ENCODE results near the gene CALB2.

CALB2 gene

DNA sequence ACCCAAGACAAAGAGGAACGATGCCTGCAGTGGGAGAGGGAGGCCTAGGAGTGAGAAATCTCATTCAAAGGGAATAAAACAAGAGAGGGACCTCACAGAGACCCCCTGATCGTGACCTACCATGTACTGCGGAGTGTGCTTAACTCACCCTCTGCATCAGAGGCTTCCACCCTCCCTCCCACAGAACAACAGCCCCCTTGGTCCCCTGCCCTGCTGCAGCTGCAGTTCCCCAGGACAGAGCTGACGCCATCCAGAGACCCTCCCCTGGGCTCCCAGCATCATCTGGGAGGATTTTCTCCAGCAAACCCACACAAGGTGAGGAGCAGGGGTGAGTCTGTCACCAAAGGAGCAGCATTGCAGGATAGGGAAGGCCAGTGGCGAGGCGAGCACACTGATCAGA is 43.5 kb downstream of the CALB2 start:
- no peaks in the 10 kb centered on the region for H3K27me3 ChIP-seq (ENCODE audit: control insufficient read depth, insufficient read depth, low read length)
- peaks cover 6% of the 10 kb centered on the region for H3K4me1 ChIP-seq (ENCODE audit: control insufficient read depth, low read depth, low read length)
- H3K27ac ChIP-seq (ENCODE audit: low read length): no peak overlapping the region
- H3K36me3 ChIP-seq (ENCODE audit: control insufficient read depth, low read depth, low read length): no peaks in the 10 kb centered on the region
- H3K9ac ChIP-seq (ENCODE audit: low read length): no peak overlapping the region
- H3K4me3 ChIP-seq (ENCODE audit: low read length): no peak overlapping the region
- H3K9me3 ChIP-seq (ENCODE audit: control insufficient read depth, low read depth, low read length): no peaks in the 10 kb centered on the region

DNA sequence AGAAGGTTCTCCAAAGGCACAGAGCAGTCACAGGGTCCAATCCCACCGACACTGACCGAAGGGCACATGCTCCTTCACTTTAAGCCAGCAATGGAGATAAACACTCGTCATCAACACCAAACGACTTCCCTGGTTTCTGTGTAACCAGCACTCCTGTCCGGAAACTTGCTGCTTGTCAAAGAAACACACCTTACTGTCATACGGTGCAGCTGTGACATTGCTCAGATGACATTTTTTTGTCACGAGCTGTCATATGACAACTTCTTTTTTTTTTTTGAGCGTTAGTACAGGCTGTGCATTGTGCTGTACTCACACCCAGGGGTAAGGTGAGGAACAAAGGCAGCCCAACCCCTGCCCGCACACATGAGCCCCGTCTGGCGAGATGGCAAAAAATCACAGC is 44.2 kb downstream of the CALB2 start:
- H3K27ac ChIP-seq (ENCODE audit: low read length): no peak overlapping the region
- no peaks in the 10 kb centered on the region for H3K36me3 ChIP-seq (ENCODE audit: control insufficient read depth, low read depth, low read length)
- H3K4me3 ChIP-seq (ENCODE audit: low read length): no peak overlapping the region
- peaks cover 6% of the 10 kb centered on the region for H3K4me1 ChIP-seq (ENCODE audit: control insufficient read depth, low read depth, low read length)
- no peaks in the 10 kb centered on the region for H3K9me3 ChIP-seq (ENCODE audit: control insufficient read depth, low read depth, low read length)
- H3K27me3 ChIP-seq (ENCODE audit: control insufficient read depth, insufficient read depth, low read length): no peaks in the 10 kb centered on the region
- H3K9ac ChIP-seq (ENCODE audit: low read length): no peak overlapping the region

DNA sequence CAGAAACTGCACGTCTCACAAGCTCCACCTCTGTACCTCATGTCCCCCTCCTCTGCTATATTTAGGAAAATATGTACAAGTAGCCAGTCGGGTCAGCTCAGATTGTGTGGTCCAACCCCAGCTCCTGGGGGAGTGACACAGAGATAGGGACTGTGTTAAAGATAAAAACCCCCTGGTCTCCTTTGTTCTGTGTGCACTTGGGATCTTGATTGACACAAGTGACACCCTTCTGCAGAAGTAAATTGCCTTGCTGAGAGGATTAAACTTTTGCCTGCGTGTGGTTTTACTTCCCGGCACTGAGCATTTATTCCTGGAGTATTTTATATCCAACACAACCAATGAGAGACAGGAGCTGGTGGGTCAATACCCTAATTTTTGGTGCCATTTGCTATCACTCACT is 45.8 kb downstream of the CALB2 start:
- H3K4me3 ChIP-seq (ENCODE audit: low read length): no peak overlapping the region
- H3K27ac ChIP-seq (ENCODE audit: low read length): no peak overlapping the region
- no peaks in the 10 kb centered on the region for H3K27me3 ChIP-seq (ENCODE audit: control insufficient read depth, insufficient read depth, low read length)
- H3K36me3 ChIP-seq (ENCODE audit: control insufficient read depth, low read depth, low read length): no peaks in the 10 kb centered on the region
- peaks cover 6% of the 10 kb centered on the region for H3K4me1 ChIP-seq (ENCODE audit: control insufficient read depth, low read depth, low read length)
- H3K9ac ChIP-seq (ENCODE audit: low read length): no peak overlapping the region
- H3K9me3 ChIP-seq (ENCODE audit: control insufficient read depth, low read depth, low read length): no peaks in the 10 kb centered on the region

DNA sequence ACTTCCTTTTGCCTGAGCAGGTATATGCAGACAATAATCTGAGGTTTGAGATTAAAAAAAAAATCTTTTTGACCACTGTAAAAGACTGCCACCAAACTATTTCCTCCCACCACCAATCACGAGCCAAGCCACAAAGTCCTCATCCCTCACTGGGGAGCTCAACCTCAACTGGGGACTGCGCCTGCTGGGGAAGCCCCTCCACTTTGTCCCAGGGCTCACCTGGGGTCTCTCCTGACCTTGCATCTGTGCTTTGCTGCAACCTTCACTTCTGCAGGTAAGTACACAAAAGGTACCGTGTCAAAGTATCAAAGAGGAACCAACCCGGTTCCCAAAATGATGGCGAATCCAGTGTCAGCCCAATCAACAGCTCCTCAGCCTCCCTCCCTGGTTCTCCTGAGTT is 47.8 kb downstream of the CALB2 start:
- no peaks in the 10 kb centered on the region for H3K27me3 ChIP-seq (ENCODE audit: control insufficient read depth, insufficient read depth, low read length)
- H3K27ac ChIP-seq (ENCODE audit: low read length): no peak overlapping the region
- H3K9me3 ChIP-seq (ENCODE audit: control insufficient read depth, low read depth, low read length): no peaks in the 10 kb centered on the region
- no peak overlapping the region for H3K4me3 ChIP-seq (ENCODE audit: low read length)
- H3K36me3 ChIP-seq (ENCODE audit: control insufficient read depth, low read depth, low read length): no peaks in the 10 kb centered on the region
- no peak overlapping the region for H3K9ac ChIP-seq (ENCODE audit: low read length)
- no peaks in the 10 kb centered on the region for H3K4me1 ChIP-seq (ENCODE audit: control insufficient read depth, low read depth, low read length)

DNA sequence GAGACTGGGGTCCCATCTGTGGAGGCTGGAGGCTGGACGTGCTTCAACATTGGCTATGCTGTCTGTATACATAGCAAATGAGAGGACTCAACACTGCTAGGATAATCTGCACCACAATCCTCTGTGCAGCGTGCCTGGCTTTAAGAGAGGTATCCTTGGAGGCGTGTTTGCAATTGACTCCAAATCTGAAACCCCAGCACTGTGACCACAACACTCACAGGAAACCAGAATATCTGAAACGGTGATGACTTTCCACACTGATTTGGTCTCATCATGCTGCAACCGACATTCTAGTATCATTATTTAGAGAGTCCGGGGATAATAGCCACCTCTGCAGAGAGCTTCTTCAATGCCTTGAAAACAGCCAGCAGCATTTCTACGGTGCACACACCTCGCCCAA is 48.2 kb downstream of the CALB2 start:
- Histone ChIP-seq H3K9ac (ENCODE audit: low read length) (no peak overlapping the region), H3K36me3 (ENCODE audit: control insufficient read depth, low read depth, low read length) (no peaks in the 10 kb centered on the region), H3K27ac (ENCODE audit: low read length) (no peak overlapping the region), H3K4me3 (ENCODE audit: low read length) (no peak overlapping the region), H3K4me1 (ENCODE audit: control insufficient read depth, low read depth, low read length) (no peaks in the 10 kb centered on the region), H3K9me3 (ENCODE audit: control insufficient read depth, low read depth, low read length) (no peaks in the 10 kb centered on the region), H3K27me3 (ENCODE audit: control insufficient read depth, insufficient read depth, low read length) (no peaks in the 10 kb centered on the region)

DNA sequence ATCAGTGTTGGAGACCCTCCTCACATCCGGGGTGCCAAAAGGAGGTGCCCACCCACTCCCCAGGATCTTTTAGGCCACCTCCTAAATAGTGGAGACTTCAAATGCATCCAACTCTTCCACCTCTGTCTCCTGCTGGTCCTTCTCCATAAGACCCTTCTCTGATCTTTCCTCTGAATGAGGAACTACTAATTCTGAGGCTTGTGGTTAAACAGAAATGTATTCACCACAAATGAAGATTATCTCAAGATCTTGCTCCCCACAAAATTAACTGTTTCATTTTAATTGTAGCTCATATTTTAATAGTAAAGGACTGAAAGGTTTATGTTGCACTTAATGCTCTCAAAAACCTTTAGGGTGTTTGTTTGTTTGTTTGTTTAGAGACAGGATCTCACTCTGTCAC is 49.2 kb downstream of the CALB2 start:
- H3K9me3 ChIP-seq (ENCODE audit: control insufficient read depth, low read depth, low read length): no peaks in the 10 kb centered on the region
- no peak overlapping the region for H3K27ac ChIP-seq (ENCODE audit: low read length)
- H3K4me3 ChIP-seq (ENCODE audit: low read length): no peak overlapping the region
- no peaks in the 10 kb centered on the region for H3K27me3 ChIP-seq (ENCODE audit: control insufficient read depth, insufficient read depth, low read length)
- no peaks in the 10 kb centered on the region for H3K4me1 ChIP-seq (ENCODE audit: control insufficient read depth, low read depth, low read length)
- H3K9ac ChIP-seq (ENCODE audit: low read length): no peak overlapping the region
- no peaks in the 10 kb centered on the region for H3K36me3 ChIP-seq (ENCODE audit: control insufficient read depth, low read depth, low read length)

DNA sequence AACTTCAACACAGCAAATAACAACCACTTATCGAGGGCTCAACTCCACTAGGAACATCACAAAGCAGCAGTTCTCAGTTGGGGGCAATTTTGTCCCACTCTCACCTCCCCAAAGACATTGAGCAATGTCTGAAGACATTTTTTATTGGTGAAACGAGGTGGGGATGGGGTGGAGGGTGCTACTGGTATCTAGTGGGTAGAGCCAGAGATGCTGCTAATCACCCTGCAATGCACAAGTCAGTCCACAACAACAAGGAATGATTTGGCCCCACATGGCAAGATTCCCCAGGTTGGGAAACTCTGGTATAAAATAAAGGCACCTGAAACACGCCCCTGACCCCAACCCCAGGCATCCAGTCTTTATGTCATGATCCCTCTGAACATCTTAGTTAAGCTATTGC is 50.0 kb downstream of the CALB2 start:
- H3K36me3 ChIP-seq (ENCODE audit: control insufficient read depth, low read depth, low read length): no peaks in the 10 kb centered on the region
- no peak overlapping the region for H3K4me3 ChIP-seq (ENCODE audit: low read length)
- H3K4me1 ChIP-seq (ENCODE audit: control insufficient read depth, low read depth, low read length): no peaks in the 10 kb centered on the region
- H3K9me3 ChIP-seq (ENCODE audit: control insufficient read depth, low read depth, low read length): no peaks in the 10 kb centered on the region
- H3K27me3 ChIP-seq (ENCODE audit: control insufficient read depth, insufficient read depth, low read length): no peaks in the 10 kb centered on the region
- H3K9ac ChIP-seq (ENCODE audit: low read length): no peak overlapping the region
- no peak overlapping the region for H3K27ac ChIP-seq (ENCODE audit: low read length)

DNA sequence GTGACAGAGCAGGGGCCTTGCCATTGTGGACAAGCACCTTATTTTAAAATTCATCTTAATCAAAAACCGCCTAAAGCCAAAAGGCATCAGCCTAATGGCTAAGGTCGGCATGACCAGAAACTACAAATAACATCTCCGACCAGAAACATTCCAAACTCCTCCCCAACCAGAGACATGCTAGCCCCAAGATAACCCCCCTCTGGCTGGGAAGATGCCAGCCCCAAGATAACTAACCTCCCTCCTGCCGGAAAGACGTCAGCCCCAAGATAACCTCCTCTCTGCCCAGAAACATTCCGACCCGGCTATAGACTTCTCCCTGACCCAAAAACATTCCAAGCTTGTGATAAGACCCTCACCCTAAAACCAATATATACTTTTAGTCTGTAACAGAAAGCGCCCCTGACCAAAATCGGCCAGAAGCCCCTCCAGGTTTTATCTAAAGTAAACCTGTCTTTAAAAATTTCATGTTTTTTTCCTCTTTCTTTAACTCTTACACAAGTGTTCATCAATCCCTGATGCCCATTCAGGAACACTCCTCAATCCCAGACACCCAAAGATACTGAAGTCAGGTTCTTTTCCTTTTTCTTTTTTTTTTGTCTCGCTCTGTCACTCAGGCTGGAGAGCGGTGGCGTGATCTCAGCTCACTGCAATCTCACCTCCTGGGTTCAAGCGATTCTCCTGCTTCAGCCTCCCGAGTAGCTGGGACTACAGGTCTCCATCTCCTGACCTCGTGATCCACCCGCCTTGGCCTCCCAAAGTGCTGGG is 50.7 kb downstream of the CALB2 start:
- H3K27me3 ChIP-seq (ENCODE audit: control insufficient read depth, insufficient read depth, low read length): no peaks in the 10 kb centered on the region

DNA sequence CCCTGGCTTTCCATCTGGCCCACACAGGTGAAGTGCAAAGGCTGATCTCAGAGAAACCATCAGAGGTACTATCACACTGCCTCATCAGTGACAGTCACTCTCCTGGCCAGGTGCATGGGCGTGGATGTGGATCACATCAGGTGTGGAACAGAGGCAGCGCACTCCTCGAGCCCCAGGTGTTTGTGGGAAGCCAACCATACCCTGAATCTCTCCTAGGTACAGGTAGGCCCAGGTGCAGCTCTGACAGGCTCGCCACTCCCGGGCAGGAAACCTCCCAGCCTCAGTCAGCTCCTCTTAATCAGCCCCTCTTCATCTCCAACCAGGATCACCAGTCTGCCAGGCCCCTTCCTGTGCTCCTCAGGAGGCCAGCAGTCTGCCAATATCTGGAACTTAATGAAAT is 51.6 kb downstream of the CALB2 start:
- H3K4me3 ChIP-seq (ENCODE audit: low read length): no peak overlapping the region
- H3K4me1 ChIP-seq (ENCODE audit: control insufficient read depth, low read depth, low read length): no peaks in the 10 kb centered on the region
- H3K27ac ChIP-seq (ENCODE audit: low read length): no peak overlapping the region
- no peak overlapping the region for H3K9ac ChIP-seq (ENCODE audit: low read length)
- H3K36me3 ChIP-seq (ENCODE audit: control insufficient read depth, low read depth, low read length): no peaks in the 10 kb centered on the region
- H3K27me3 ChIP-seq (ENCODE audit: control insufficient read depth, insufficient read depth, low read length): no peaks in the 10 kb centered on the region
- H3K9me3 ChIP-seq (ENCODE audit: control insufficient read depth, low read depth, low read length): no peaks in the 10 kb centered on the region

More for the DNA sequence above, 50.7 kb downstream of the CALB2 start:
- Histone ChIP-seq H3K9ac (ENCODE audit: low read length) (no peak overlapping the region), H3K4me3 (ENCODE audit: low read length) (no peak overlapping the region), H3K27ac (ENCODE audit: low read length) (no peak overlapping the region), H3K36me3 (ENCODE audit: control insufficient read depth, low read depth, low read length) (no peaks in the 10 kb centered on the region), H3K9me3 (ENCODE audit: control insufficient read depth, low read depth, low read length) (no peaks in the 10 kb centered on the region), H3K4me1 (ENCODE audit: control insufficient read depth, low read depth, low read length) (no peaks in the 10 kb centered on the region)

DNA sequence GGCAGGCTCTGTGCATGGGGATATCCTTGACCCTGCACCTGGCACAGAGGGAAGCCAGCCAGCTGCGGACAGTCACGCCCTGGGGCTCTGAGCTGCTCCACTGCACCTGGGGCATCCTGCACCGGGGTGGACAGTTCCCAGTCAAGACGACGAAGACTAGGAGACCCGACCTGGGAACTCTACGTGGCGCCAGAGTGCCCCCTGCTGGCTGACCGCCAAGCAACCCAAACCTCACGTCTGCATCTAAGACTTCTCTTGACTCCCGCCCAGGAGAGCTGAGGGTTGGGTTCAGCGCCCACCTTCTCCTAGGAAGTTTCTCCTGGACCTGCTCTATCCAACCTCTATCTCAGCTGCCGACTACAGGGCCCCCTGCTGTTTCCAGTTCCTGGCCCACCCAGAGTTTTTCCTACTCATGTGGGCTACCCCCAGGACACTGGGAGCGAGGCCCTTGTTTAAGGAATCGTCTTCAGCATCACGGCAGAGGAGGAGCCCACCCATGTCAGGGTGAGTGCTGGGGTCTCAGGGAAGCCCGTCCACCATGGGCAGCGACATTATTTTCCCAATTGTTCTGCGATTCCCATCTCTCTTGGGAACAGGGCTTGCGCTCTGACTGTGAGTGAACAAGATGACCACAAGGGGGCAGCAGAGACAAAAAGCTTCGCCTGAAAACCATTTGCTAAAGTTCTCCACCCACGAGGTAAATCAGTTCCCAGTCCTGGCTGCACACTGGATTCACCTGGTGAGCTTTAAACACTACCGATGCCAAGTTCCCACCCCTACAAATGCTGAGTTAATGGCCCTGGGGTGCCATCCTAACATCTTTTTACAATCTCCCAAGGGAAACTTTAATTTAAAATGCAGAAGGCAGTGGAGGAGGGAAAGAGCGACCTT is 54.0 kb downstream of the CALB2 start:
- Histone ChIP-seq H3K4me1 (ENCODE audit: control insufficient read depth, low read depth, low read length) (no peaks in the 10 kb centered on the region), H3K27ac (ENCODE audit: low read length) (no peak overlapping the region), H3K9ac (ENCODE audit: low read length) (peak overlapping the region; percentile 55), H3K36me3 (ENCODE audit: control insufficient read depth, low read depth, low read length) (no peaks in the 10 kb centered on the region), H3K4me3 (ENCODE audit: low read length) (peak overlapping the region; percentile 64), H3K9me3 (ENCODE audit: control insufficient read depth, low read depth, low read length) (no peaks in the 10 kb centered on the region), H3K27me3 (ENCODE audit: control insufficient read depth, insufficient read depth, low read length) (no peaks in the 10 kb centered on the region)

DNA sequence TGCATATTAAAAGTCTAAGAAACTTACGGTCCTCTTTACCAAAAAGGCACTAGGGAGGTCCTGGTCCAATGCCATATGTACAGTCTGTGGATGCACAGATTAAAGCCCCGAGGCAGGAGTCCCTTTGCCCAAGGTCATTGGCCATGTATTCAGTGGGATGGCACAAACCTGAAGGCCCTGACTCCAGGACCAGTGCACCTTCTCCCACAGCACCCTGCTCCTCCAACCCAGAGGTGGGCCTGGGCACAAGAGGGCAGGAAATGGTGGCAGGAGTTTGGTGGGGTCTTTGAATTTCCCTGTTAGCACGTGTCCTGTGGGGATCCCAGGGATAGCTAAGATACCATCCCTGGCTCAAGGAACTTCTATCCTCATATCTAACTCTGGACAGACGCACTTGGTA is 54.8 kb downstream of the CALB2 start:
- Histone ChIP-seq H3K9ac (ENCODE audit: low read length) (no peak overlapping the region), H3K36me3 (ENCODE audit: control insufficient read depth, low read depth, low read length) (no peaks in the 10 kb centered on the region), H3K27ac (ENCODE audit: low read length) (no peak overlapping the region), H3K4me1 (ENCODE audit: control insufficient read depth, low read depth, low read length) (no peaks in the 10 kb centered on the region), H3K27me3 (ENCODE audit: control insufficient read depth, insufficient read depth, low read length) (no peaks in the 10 kb centered on the region), H3K4me3 (ENCODE audit: low read length) (no peak overlapping the region), H3K9me3 (ENCODE audit: control insufficient read depth, low read depth, low read length) (no peaks in the 10 kb centered on the region)

DNA sequence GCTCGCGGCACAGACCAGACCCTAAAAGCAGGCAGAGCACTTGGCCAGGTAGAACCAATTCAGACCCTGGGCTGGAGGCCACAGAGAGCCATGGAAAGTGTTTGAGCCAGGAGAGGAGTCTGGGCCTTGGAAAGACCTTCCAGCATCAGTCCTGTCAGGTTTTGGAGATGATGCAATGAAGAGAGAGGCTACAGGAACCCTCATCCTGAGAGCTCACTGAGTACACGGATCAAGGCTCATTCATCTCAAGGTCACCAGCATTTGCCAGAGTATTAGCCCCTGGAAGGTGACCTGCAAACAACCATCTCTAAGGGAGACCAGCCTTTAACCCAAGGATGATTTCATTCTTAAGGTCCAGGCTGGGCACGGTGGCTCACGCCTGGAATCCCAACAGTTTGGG is 55.5 kb downstream of the CALB2 start:
- Histone ChIP-seq H3K27me3 (ENCODE audit: control insufficient read depth, insufficient read depth, low read length) (no peaks in the 10 kb centered on the region), H3K4me3 (ENCODE audit: low read length) (no peak overlapping the region), H3K27ac (ENCODE audit: low read length) (no peak overlapping the region), H3K36me3 (ENCODE audit: control insufficient read depth, low read depth, low read length) (no peaks in the 10 kb centered on the region), H3K9ac (ENCODE audit: low read length) (no peak overlapping the region), H3K4me1 (ENCODE audit: control insufficient read depth, low read depth, low read length) (no peaks in the 10 kb centered on the region), H3K9me3 (ENCODE audit: control insufficient read depth, low read depth, low read length) (no peaks in the 10 kb centered on the region)
